Epithelial cell of proximal tubule (primary cell): Measurements from ENCODE around the gene KRTDAP. TPM values are rescaled to one million over a fixed set of nuclear protein-coding genes. Genes with fewer than 3 reads are reported as not detected.
"Not testable (repeated sequence)": the region's sequence is repeated elsewhere in the genome, so short reads cannot be mapped to it uniquely, and the experiment has no call there.

ENCODE experiments used
- DNase-seq: peaks from one replicate; pipeline ENCODE4 v3.0.0-alpha.2; 2011; ENCODE audit warnings: low read depth
- H3K4me3 ChIP-seq: 2 replicates; pipeline ENCODE4 v1.5.1; 2011; ENCODE audit warnings: low read depth, mild to moderate bottlenecking, low read length
- total RNA-seq: library from RNA; depleted of rRNA; stranded (reverse); fragments of >200 nt; gene quantifications from 2 replicates; pipeline ENCODE4 v1.2.3, GENCODE V29; 2015
- TF ChIP-seq, protein P1 (sequence below): conservative IDR thresholded peaks from 2 replicates; pipeline ENCODE4 v1.5.1; 2012; ENCODE audit warnings: low read depth, mild to moderate bottlenecking, low read length

KRTDAP gene
- total RNA-seq, 1 donor from 2014 or later: not detected

DNA sequence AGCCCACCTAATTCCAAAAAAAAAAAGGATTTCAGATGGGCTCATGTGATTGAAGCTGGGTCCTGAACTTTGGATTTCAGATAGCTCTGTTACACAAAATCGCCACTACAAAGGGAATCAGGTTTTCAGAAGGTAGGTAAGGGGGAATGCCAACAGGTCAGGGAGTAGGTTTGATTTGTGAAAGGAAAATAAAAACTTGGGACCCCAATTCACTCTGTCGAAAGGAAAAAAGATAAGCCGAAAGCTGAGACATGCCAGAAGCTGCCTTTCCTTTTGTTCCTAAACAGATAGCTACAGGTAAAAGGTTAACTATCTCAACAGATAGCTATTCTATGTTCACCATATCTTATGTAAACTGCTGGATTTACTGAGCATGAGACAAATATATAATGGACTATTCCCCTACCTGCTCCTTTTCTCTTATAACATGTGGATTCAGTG, 4.0 kb downstream of the KRTDAP start:
- TF ChIP-seq, protein P1, sequence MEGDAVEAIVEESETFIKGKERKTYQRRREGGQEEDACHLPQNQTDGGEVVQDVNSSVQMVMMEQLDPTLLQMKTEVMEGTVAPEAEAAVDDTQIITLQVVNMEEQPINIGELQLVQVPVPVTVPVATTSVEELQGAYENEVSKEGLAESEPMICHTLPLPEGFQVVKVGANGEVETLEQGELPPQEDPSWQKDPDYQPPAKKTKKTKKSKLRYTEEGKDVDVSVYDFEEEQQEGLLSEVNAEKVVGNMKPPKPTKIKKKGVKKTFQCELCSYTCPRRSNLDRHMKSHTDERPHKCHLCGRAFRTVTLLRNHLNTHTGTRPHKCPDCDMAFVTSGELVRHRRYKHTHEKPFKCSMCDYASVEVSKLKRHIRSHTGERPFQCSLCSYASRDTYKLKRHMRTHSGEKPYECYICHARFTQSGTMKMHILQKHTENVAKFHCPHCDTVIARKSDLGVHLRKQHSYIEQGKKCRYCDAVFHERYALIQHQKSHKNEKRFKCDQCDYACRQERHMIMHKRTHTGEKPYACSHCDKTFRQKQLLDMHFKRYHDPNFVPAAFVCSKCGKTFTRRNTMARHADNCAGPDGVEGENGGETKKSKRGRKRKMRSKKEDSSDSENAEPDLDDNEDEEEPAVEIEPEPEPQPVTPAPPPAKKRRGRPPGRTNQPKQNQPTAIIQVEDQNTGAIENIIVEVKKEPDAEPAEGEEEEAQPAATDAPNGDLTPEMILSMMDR: no peak
- no peak for DNase-seq
- no peak overlapping the region for H3K4me3 ChIP-seq

DNA sequence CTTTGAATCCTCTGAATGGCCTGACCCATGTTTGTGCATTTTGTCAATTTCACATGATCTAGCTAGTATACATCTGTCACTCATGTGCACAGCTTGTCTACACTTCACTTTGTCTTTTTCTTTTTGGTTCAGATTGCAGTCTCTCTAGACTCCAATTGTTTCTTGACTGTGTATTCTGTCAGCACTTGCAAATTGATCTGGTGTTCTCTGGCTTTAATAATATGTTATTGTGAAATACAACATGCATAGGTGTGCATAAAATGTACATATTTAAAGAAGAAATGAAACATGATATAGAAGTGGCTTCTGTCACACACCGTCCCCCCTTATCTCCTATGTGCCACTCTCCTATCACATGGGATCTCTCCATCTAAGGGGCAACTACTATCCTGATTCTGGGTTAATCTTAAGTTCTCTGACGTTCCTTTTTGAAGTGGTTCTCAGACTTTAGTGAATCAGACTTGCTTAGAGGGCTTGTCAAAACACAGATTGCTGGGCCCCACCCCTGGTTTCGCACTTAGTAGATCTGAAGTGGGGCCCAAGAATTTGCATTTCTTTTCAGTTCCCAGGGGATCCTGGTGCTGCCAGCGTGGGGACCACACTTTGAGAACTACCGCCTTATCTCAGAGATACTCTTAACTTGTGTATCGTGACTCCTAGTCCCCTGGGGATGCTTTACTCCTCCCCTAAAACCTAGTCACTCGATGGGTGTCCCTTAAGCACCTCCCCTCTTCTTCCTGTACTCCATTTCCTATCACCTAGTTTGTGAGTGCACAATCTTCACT, 5.8 kb downstream of the KRTDAP start:
- no peak for DNase-seq
- TF ChIP-seq, protein P1: no peak
- H3K4me3 ChIP-seq: no peak overlapping the region

DNA sequence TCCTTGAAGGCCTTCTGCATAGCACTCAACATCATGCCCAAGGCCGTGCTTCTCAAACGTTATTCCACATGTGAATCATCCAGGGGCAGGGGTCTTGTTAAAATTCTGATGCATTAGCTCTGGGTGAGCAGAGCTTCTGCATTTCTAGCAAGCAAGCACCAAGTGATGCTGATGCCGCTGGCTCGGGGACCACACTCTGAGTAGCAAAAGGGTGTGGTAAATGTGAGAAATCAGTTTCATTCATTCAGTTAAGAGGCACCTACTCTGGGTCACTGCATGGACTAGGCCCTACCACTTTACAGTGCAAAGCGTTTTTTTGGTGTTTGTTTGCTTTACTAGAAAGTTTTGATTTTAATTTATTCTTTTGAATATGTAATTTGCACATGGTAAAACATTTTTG, 7.2 kb downstream of the KRTDAP start:
- TF ChIP-seq, protein P1: no peak
- DNase-seq: no peak
- no peak overlapping the region for H3K4me3 ChIP-seq

DNA sequence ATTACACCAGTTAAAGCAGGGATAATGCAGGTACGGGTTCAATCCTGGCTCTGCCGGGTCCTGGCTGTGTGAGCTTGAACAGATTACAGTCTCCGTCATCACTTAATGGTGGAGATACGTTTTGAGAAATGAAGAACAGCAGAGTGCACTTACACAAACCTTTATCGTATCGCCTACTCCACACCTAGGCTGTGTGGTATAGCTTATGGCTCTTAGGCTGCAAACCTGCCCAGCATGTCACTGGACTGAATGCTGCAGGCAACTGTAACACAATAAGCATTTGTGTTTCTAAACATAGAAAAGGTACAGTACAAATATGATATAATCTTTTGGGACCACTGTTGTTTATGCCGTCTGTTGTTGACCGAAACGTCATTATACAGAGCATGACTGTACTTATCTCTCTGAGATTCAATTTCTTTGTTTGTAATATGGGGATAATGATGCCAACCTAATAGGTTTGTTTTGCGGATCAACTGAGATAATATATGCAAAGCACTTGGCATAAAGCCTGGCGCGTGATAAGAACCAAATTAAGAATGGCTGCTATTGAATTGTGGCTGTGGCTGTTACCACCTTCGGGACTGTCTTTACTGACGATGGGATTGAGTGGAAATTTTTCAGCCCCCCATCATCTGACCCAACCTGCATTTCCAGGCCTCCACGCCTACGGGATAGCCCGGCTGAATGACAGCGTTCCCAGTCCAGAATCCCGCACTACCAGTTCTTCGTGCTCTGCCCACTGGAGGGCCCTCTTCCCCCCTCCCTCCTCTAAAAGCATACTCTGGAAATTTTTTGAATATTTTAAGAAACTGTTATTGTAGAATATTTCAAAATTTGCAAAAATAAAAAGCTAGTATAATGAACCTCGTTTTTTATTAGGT, 11.2 kb downstream of the KRTDAP start:
- no peak overlapping the region for H3K4me3 ChIP-seq
- no peak for DNase-seq
- TF ChIP-seq, protein P1: no peak

DNA sequence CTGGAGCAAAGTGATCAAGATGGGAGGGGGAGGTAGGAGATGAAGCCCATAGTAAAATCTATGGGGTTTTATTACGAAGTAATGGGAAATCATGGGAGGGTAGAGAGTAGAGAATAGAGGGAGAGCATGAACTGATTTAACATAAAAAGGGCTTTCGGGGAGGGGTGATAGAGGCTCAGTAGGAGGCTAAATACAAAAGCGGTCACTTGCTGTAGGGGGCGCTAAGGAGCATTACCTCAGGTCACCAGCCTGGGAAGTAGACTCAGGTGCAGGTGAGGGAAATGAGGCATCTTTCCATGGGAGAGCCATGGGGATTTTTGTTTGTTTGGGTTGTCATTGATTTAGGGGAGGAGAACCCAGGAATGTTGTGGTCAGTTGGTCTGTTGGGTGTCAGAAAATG, 14.1 kb downstream of the KRTDAP start:
- no peak for DNase-seq
- TF ChIP-seq, protein P1: peak; percentile 25
- H3K4me3 ChIP-seq: no peak overlapping the region

DNA sequence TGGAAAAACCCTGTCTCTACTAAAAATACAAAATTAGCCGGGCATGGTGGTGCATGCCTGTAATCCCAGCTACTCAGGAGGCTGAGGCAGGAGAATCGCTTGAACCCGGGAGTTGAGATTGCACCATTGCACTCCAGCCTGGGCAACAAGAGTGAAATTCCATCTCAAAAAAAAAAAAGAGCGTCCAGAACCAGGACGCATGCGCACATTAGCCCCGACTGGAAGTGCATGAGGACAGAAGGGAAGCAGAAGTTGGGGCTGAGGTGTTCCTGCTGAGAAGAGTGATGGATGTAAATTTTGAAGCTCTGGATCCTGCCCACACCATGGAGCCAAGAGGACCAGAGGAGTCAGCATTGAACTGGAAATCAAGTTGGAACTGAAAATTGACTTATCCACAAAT, 15.7 kb downstream of the KRTDAP start:
- not testable (repeated sequence) for H3K4me3 ChIP-seq, DNase-seq

DNA sequence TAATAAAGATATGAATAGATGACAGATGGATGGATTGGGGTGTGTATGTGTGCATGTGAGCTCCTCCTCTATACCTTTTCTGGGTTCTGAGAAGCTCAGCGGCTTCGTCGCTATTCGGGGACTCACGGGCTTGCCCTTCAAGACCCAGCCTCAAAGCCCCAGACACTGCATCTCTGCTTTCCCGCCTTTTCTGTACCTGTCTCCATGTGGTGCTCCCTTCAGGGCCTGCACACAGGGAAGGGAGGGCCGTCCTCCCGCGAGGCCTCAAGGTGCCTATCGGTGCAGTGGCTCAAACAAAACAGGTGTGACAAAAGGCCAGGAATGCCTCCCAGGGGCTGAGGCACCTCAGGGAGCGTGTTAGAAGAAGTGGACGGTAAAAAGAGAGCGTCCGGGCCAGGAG, 16.2 kb downstream of the KRTDAP start:
- H3K4me3 ChIP-seq: no peak overlapping the region
- no peak for DNase-seq
- TF ChIP-seq, protein P1: no peak
